NCI-H2196 (cell line): ENCODE data around the gene CHST10.
"Not testable (repeated sequence)": the region's sequence is repeated elsewhere in the genome, so short reads cannot be mapped to it uniquely, and the experiment has no call there.

Source experiments
- DNase-seq: peaks from one replicate; lab custom pipeline; 2025; ENCODE audit not compliant: unreplicated experiment; lab: John Stamatoyannopoulos, UW

CHST10 gene

GRCh38 chr2:100342466-100342865 is 75.0 kb downstream of the CHST10 start:
- not testable (repeated sequence) for DNase-seq
